ENCODE measurements around the gene BIRC6.
"Not testable (repeated sequence)": the region's sequence is repeated elsewhere in the genome, so short reads cannot be mapped to it uniquely, and the experiment has no call there.

The BIRC6 gene

GRCh38 chr2:32450851-32451250 lies 94.0 kb downstream of the BIRC6 start:
- no peak overlapping the region for H3K27ac ChIP-seq
- ChIA-PET CTCF (no interaction called here), POLR2A (ENCODE audit: low non-redundant PET) (no interaction called here)
- DNase-seq (ENCODE audit: low spot score) = no peak
- TF ChIP-seq CTCF (conservative IDR thresholded peaks at IDR 0.05; ENCODE audit: low read depth) = no peak

GRCh38 chr2:32452338-32453064 lies 95.7 kb downstream of the BIRC6 start:
- CTCF ChIA-PET = interaction anchor here (0.6 to 0.7 kb wide), 2 partner anchors 65 to 1992 kb away, joined by 4 read pairs; no protein-coding TSS in a partner anchor
- POLR2A ChIA-PET (ENCODE audit: low non-redundant PET) = no interaction called here
- no peak overlapping the region for H3K27ac ChIP-seq
- DNase-seq (ENCODE audit: low spot score) = no peak
- no peak for TF ChIP-seq CTCF (conservative IDR thresholded peaks at IDR 0.05; ENCODE audit: low read depth)

GRCh38 chr2:32453242-32454062 lies 96.6 kb downstream of the BIRC6 start:
- TF ChIP-seq CTCF (conservative IDR thresholded peaks at IDR 0.05; ENCODE audit: low read depth) = no peak
- no peak for DNase-seq (ENCODE audit: low spot score)
- POLR2A ChIA-PET (ENCODE audit: low non-redundant PET) = no interaction called here
- no peak overlapping the region for H3K27ac ChIP-seq
- CTCF ChIA-PET = interaction anchor here (0.6 kb wide), 1 partner anchor 64 kb away, joined by 4 read pairs; no protein-coding TSS in a partner anchor

GRCh38 chr2:32455816-32456215 lies 99.0 kb downstream of the BIRC6 start:
- ChIA-PET CTCF (interaction anchor here (0.6 to 1.1 kb wide), 2 partner anchors 11 kb away, joined by 3 read pairs; no protein-coding TSS in a partner anchor), POLR2A (ENCODE audit: low non-redundant PET) (no interaction called here)
- TF ChIP-seq CTCF (conservative IDR thresholded peaks at IDR 0.05; ENCODE audit: low read depth) = no peak
- DNase-seq (ENCODE audit: low spot score) = no peak
- no peak overlapping the region for H3K27ac ChIP-seq

GRCh38 chr2:32456808-32457207 lies 100.0 kb downstream of the BIRC6 start:
- ChIA-PET POLR2A (ENCODE audit: low non-redundant PET) (no interaction called here), CTCF (interaction anchor here (1.1 kb wide), 1 partner anchor 12 kb away, joined by 3 read pairs; no protein-coding TSS in a partner anchor)
- DNase-seq (ENCODE audit: low spot score) = no peak
- TF ChIP-seq CTCF (conservative IDR thresholded peaks at IDR 0.05; ENCODE audit: low read depth) = no peak
- no peak overlapping the region for H3K27ac ChIP-seq

- DNase-seq (ENCODE audit: low spot score) = no peak
- no peak overlapping the region for H3K27ac ChIP-seq
- no peak for TF ChIP-seq CTCF (conservative IDR thresholded peaks at IDR 0.05; ENCODE audit: low read depth)
- ChIA-PET CTCF (no interaction called here), POLR2A (ENCODE audit: low non-redundant PET) (no interaction called here)
Observed at GRCh38 chr2:32457814-32458213, 101.0 kb downstream of the BIRC6 start.

GRCh38 chr2:32460861-32461260 lies 104.0 kb downstream of the BIRC6 start:
- H3K27ac ChIP-seq; POLR2A ChIA-PET (ENCODE audit: low non-redundant PET); DNase-seq (ENCODE audit: low spot score): not testable (repeated sequence)
- CTCF ChIA-PET = interaction anchor here (1.7 kb wide), 1 partner anchor 12 kb away, joined by 4 read pairs; no protein-coding TSS in a partner anchor
